ENCODE measurements around the gene CD63. TPM values are rescaled to one million over a fixed set of nuclear protein-coding genes. Genes with fewer than 3 reads are reported as not detected.

CD63 gene
- total and polyA plus RNA-seq, 5 donors from 2014 or later, result 46.4 to 205 (median 167) TPM

- Mint-ChIP-seq H3K4me3 (peak overlapping the region; percentile 10 to 89 (median 66)), H3K27ac (peak overlapping the region in 1 of 3 donors; percentile 48)
- DNase-seq, result no peak
Measured at GRCh38 chr12:55706568-55707218, 22.1 kb downstream of the CD63 start.

DNA sequence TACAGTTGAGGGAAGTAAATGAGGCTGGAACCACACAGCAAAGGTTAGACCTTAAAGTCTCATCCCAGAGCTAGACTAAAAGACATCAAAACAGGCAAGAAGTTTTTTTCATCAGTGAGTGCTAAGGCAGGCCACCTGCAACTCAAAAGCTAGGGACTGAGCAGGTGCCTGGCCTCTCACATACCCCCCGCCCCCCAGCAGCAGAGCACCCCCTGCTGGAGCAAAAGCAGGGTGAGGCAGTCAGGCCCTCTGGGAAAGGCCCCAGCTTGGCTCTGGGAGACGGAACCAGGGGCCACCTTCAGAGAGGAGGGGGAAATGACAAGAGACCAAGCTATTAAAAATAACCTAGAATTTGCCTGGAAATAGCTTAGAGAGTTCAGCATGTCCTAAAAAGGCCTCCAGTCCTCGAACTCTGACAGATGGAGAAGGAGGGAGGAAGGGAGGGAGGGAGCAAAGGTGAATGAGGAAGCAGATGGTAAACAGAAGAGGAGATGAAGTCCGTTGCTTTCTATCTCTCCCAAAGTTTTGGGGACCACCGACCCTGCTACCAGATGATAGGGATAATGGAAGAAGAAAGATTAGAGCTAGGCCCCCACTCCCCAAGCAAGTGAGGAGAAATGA is 22.9 kb downstream of the CD63 start:
- ATAC-seq (ENCODE audit: low read depth in 2 of 2), result no peak

More at GRCh38 chr12:55706568-55707218, 22.1 kb downstream of the CD63 start:
- Mint-ChIP-seq H3K36me3 (no peaks in the 10 kb centered on the region), H3K9me3 (no peaks in the 10 kb centered on the region), H3K4me1 (peaks cover 0 to 20% (median 10%) of the 10 kb centered on the region in 4 donors), H3K27me3 (peaks cover 62% of the 10 kb centered on the region)
- no peaks in the 10 kb centered on the region for H3K9me3 ChIP-seq (ENCODE audit: control insufficient read depth in 2 of 2, low read length in 2 of 2)
- H3K27me3 ChIP-seq (ENCODE audit: control insufficient read depth, insufficient read depth, low read length), result peaks cover 14% of the 10 kb centered on the region
- peaks cover 19% of the 10 kb centered on the region for H3K4me1 ChIP-seq (ENCODE audit: control insufficient read depth, insufficient read depth, low read length, poor library complexity, severe bottlenecking)
- H3K4me3 ChIP-seq (ENCODE audit: low read depth, low read length), result no peak overlapping the region
- H3K27ac ChIP-seq (ENCODE audit: insufficient read depth, low read length, poor library complexity, severe bottlenecking), result no peak overlapping the region
- no peak for ATAC-seq (ENCODE audit: low read depth in 2 of 2)
- H3K36me3 ChIP-seq (ENCODE audit: control insufficient read depth, insufficient read depth, low read length), result no peaks in the 10 kb centered on the region

GRCh38 chr12:55704824-55705718 is 23.7 kb downstream of the CD63 start:
- Histone ChIP-seq H3K9me3 (ENCODE audit: control insufficient read depth in 2 of 2, low read length in 2 of 2) (no peaks in the 10 kb centered on the region), H3K27me3 (ENCODE audit: control insufficient read depth, insufficient read depth, low read length) (peaks cover 14% of the 10 kb centered on the region), H3K4me3 (ENCODE audit: low read depth, low read length) (no peak overlapping the region), H3K36me3 (ENCODE audit: control insufficient read depth, insufficient read depth, low read length) (no peaks in the 10 kb centered on the region), H3K27ac (ENCODE audit: insufficient read depth, low read length, poor library complexity, severe bottlenecking) (no peak overlapping the region), H3K4me1 (ENCODE audit: control insufficient read depth, insufficient read depth, low read length, poor library complexity, severe bottlenecking) (peaks cover 19% of the 10 kb centered on the region)
- Mint-ChIP-seq H3K27ac (peak overlapping the region in 1 of 3 donors; percentile 48), H3K4me1 (peaks cover 0 to 20% (median 10%) of the 10 kb centered on the region in 4 donors), H3K9me3 (no peaks in the 10 kb centered on the region), H3K27me3 (peaks cover 54% of the 10 kb centered on the region), H3K36me3 (no peaks in the 10 kb centered on the region), H3K4me3 (peak overlapping the region in 2 of 4 donors; percentile 16 to 18)
- DNase-seq, result no peak
- no peak for ATAC-seq (ENCODE audit: low read depth in 2 of 2)

More for the DNA sequence above, 22.9 kb downstream of the CD63 start:
- Mint-ChIP-seq H3K27ac (no peak overlapping the region), H3K27me3 (peaks cover 60% of the 10 kb centered on the region), H3K36me3 (no peaks in the 10 kb centered on the region), H3K4me1 (peaks cover 0 to 20% (median 10%) of the 10 kb centered on the region in 4 donors), H3K9me3 (no peaks in the 10 kb centered on the region), H3K4me3 (peak overlapping the region in 3 of 4 donors; percentile 47 to 80 (median 59))
- peaks cover 19% of the 10 kb centered on the region for H3K4me1 ChIP-seq (ENCODE audit: control insufficient read depth, insufficient read depth, low read length, poor library complexity, severe bottlenecking)
- H3K4me3 ChIP-seq (ENCODE audit: low read depth, low read length), result no peak overlapping the region
- peaks cover 14% of the 10 kb centered on the region for H3K27me3 ChIP-seq (ENCODE audit: control insufficient read depth, insufficient read depth, low read length)
- DNase-seq, result no peak
- no peaks in the 10 kb centered on the region for H3K36me3 ChIP-seq (ENCODE audit: control insufficient read depth, insufficient read depth, low read length)
- no peak overlapping the region for H3K27ac ChIP-seq (ENCODE audit: insufficient read depth, low read length, poor library complexity, severe bottlenecking)
- H3K9me3 ChIP-seq (ENCODE audit: control insufficient read depth in 2 of 2, low read length in 2 of 2), result no peaks in the 10 kb centered on the region

GRCh38 chr12:55703901-55704761 is 24.7 kb downstream of the CD63 start:
- DNase-seq, result no peak
- ATAC-seq (ENCODE audit: low read depth in 2 of 2), result no peak
- H3K27ac ChIP-seq (ENCODE audit: insufficient read depth, low read length, poor library complexity, severe bottlenecking), result no peak overlapping the region
- no peaks in the 10 kb centered on the region for H3K36me3 Mint-ChIP-seq
- no peak overlapping the region for H3K27ac Mint-ChIP-seq
- peaks cover 19% of the 10 kb centered on the region for H3K4me1 ChIP-seq (ENCODE audit: control insufficient read depth, insufficient read depth, low read length, poor library complexity, severe bottlenecking)
- no peaks in the 10 kb centered on the region for H3K9me3 ChIP-seq (ENCODE audit: control insufficient read depth in 2 of 2, low read length in 2 of 2)
- peaks cover 0 to 19% (median 9%) of the 10 kb centered on the region in 4 donors for H3K4me1 Mint-ChIP-seq
- no peaks in the 10 kb centered on the region for H3K9me3 Mint-ChIP-seq
- peaks cover 13% of the 10 kb centered on the region for H3K27me3 ChIP-seq (ENCODE audit: control insufficient read depth, insufficient read depth, low read length)
- no peaks in the 10 kb centered on the region for H3K36me3 ChIP-seq (ENCODE audit: control insufficient read depth, insufficient read depth, low read length)
- H3K27me3 Mint-ChIP-seq, result peaks cover 45% of the 10 kb centered on the region
- no peak overlapping the region for H3K4me3 Mint-ChIP-seq
- H3K4me3 ChIP-seq (ENCODE audit: low read depth, low read length), result no peak overlapping the region

GRCh38 chr12:55703288-55703687 is 25.5 kb downstream of the CD63 start:
- Mint-ChIP-seq H3K4me3 (no peak overlapping the region), H3K27ac (peak overlapping the region in 1 of 3 donors; percentile 9)
- DNase-seq, result no peak

GRCh38 chr12:55702861-55703260 is 25.9 kb downstream of the CD63 start:
- H3K4me3 ChIP-seq (ENCODE audit: low read depth, low read length), result no peak overlapping the region
- no peak for DNase-seq
- Mint-ChIP-seq H3K4me1 (peaks cover 0 to 8% (median 1%) of the 10 kb centered on the region in 4 donors), H3K4me3 (no peak overlapping the region), H3K9me3 (no peaks in the 10 kb centered on the region), H3K27ac (peak overlapping the region in 1 of 3 donors; percentile 9), H3K27me3 (peaks cover 32% of the 10 kb centered on the region), H3K36me3 (no peaks in the 10 kb centered on the region)
- ATAC-seq (ENCODE audit: low read depth in 2 of 2), result no peak
- H3K9me3 ChIP-seq (ENCODE audit: control insufficient read depth in 2 of 2, low read length in 2 of 2), result no peaks in the 10 kb centered on the region
- no peaks in the 10 kb centered on the region for H3K36me3 ChIP-seq (ENCODE audit: control insufficient read depth, insufficient read depth, low read length)
- H3K4me1 ChIP-seq (ENCODE audit: control insufficient read depth, insufficient read depth, low read length, poor library complexity, severe bottlenecking), result peaks cover 8% of the 10 kb centered on the region
- peaks cover 6% of the 10 kb centered on the region for H3K27me3 ChIP-seq (ENCODE audit: control insufficient read depth, insufficient read depth, low read length)
- no peak overlapping the region for H3K27ac ChIP-seq (ENCODE audit: insufficient read depth, low read length, poor library complexity, severe bottlenecking)

More at GRCh38 chr12:55703288-55703687, 25.5 kb downstream of the CD63 start:
- no peaks in the 10 kb centered on the region for H3K9me3 Mint-ChIP-seq
- no peaks in the 10 kb centered on the region for H3K36me3 Mint-ChIP-seq
- no peaks in the 10 kb centered on the region for H3K9me3 ChIP-seq (ENCODE audit: control insufficient read depth in 2 of 2, low read length in 2 of 2)
- H3K27me3 Mint-ChIP-seq, result peaks cover 36% of the 10 kb centered on the region
- H3K4me1 Mint-ChIP-seq, result peaks cover 0 to 12% (median 4%) of the 10 kb centered on the region in 4 donors
- no peaks in the 10 kb centered on the region for H3K36me3 ChIP-seq (ENCODE audit: control insufficient read depth, insufficient read depth, low read length)
- H3K4me3 ChIP-seq (ENCODE audit: low read depth, low read length), result no peak overlapping the region
- H3K4me1 ChIP-seq (ENCODE audit: control insufficient read depth, insufficient read depth, low read length, poor library complexity, severe bottlenecking), result peaks cover 12% of the 10 kb centered on the region
- peaks cover 6% of the 10 kb centered on the region for H3K27me3 ChIP-seq (ENCODE audit: control insufficient read depth, insufficient read depth, low read length)
- ATAC-seq (ENCODE audit: low read depth in 2 of 2), result no peak
- H3K27ac ChIP-seq (ENCODE audit: insufficient read depth, low read length, poor library complexity, severe bottlenecking), result no peak overlapping the region

Measured in CD4-positive, CD25-positive, alpha-beta regulatory T cell (primary cell).